Mesendoderm (in vitro differentiated cells): ENCODE measurements around the gene PHF19. TPM values are rescaled to one million over a fixed set of nuclear protein-coding genes. Genes with fewer than 3 reads are reported as not detected.

ENCODE experiments used
- DNase-seq: peaks from one replicate; pipeline ENCODE4 v3.0.0; 2013
- H2AK5ac ChIP-seq: 2 replicates; pipeline ENCODE4 v1.6.1; 2013; ENCODE audit warnings: low read length, inconsistent platforms
- H2BK120ac ChIP-seq: 2 replicates; pipeline ENCODE4 v1.6.1; 2013; ENCODE audit warnings: low read depth, mild to moderate bottlenecking, low read length, moderate library complexity, mixed read lengths
- H2BK15ac ChIP-seq: replicated peaks from 2 replicates; pipeline ENCODE4 v1.6.1; 2013; ENCODE audit warnings: low read depth, mild to moderate bottlenecking, moderate library complexity
- H2BK5ac ChIP-seq: 2 replicates; pipeline ENCODE4 v1.6.1; 2013; ENCODE audit warnings: low read length, inconsistent platforms
- H3K18ac ChIP-seq: 2 replicates; pipeline ENCODE4 v1.6.1; 2013; ENCODE audit warnings: mild to moderate bottlenecking, low read length, mixed read lengths
- H3K23ac ChIP-seq: one replicate; pipeline ENCODE4 v1.6.1; 2013; ENCODE audit warnings: low read length
- H3K27ac ChIP-seq: 2 replicates; pipeline ENCODE4 v1.5.1; 2013; ENCODE audit warnings: low read depth, mild to moderate bottlenecking, inconsistent platforms, low read length, moderate library complexity
- H3K27me3 ChIP-seq: 2 replicates; pipeline ENCODE4 v1.6.1; 2013; ENCODE audit warnings: low read length, control low read depth, mild to moderate bottlenecking, inconsistent platforms; ENCODE audit not compliant: insufficient read depth, poor library complexity
- H3K36me3 ChIP-seq: 2 replicates; pipeline ENCODE4 v1.6.1; 2013; ENCODE audit warnings: low read length, inconsistent platforms; ENCODE audit not compliant: control insufficient read depth, insufficient read depth
- H3K4ac ChIP-seq: one replicate; pipeline ENCODE4 v1.6.1; 2013; ENCODE audit warnings: low read depth, mild to moderate bottlenecking, low read length, moderate library complexity
- H3K4me1 ChIP-seq: 2 replicates; pipeline ENCODE4 v1.6.1; 2013; ENCODE audit warnings: low read depth, low read length, inconsistent platforms; ENCODE audit not compliant: control insufficient read depth
- H3K4me2 ChIP-seq: 2 replicates; pipeline ENCODE4 v1.6.1; 2013; ENCODE audit warnings: low read length
- H3K4me3 ChIP-seq: 2 replicates; pipeline ENCODE4 v1.5.1; 2013; ENCODE audit warnings: mild to moderate bottlenecking, low read length
- H3K56ac ChIP-seq: one replicate; pipeline ENCODE4 v1.6.1; 2013; ENCODE audit warnings: low read length
- H3K79me1 ChIP-seq: 2 replicates; pipeline ENCODE4 v1.6.1; 2013; ENCODE audit warnings: low read length, inconsistent platforms
- H3K79me2 ChIP-seq: 2 replicates; pipeline ENCODE4 v1.6.1; 2013; ENCODE audit warnings: mild to moderate bottlenecking, low read length; ENCODE audit not compliant: control insufficient read depth, insufficient read depth
- H3K9ac ChIP-seq: 2 replicates; pipeline ENCODE4 v1.6.1; 2013; ENCODE audit warnings: low read length, inconsistent platforms
- H4K5ac ChIP-seq: one replicate; pipeline ENCODE4 v1.6.1; 2013; ENCODE audit warnings: low read length
- H4K8ac ChIP-seq: one replicate; pipeline ENCODE4 v1.6.1; 2013; ENCODE audit warnings: low read depth, mild to moderate bottlenecking, control low read depth, low read length, moderate library complexity
- WGBS: extraction: QIAGEN DNeasy Blood & Tissue Kit; methylation state at CpG from one replicate; pipeline ENCODE4 v1.1.7; 2013; ENCODE audit warnings: low lambda C conversion rate, missing lambda C conversion rate; ENCODE audit not compliant: insufficient coverage; ENCODE audit errors: extremely low coverage; 5-methylcytosine and 5-hydroxymethylcytosine counted together
- polyA plus RNA-seq, 2 experiments: library from polyadenylated mRNA; stranded (reverse); fragments of 200-250 nt; gene quantifications; one replicate each; pipeline ENCODE4 v1.2.3, GENCODE V29; 2013

The PHF19 gene
- polyA plus RNA-seq (2013, experiment 1 of 2) = 11.6 TPM
- 12.8 TPM for polyA plus RNA-seq (2013, experiment 2 of 2)

DNA sequence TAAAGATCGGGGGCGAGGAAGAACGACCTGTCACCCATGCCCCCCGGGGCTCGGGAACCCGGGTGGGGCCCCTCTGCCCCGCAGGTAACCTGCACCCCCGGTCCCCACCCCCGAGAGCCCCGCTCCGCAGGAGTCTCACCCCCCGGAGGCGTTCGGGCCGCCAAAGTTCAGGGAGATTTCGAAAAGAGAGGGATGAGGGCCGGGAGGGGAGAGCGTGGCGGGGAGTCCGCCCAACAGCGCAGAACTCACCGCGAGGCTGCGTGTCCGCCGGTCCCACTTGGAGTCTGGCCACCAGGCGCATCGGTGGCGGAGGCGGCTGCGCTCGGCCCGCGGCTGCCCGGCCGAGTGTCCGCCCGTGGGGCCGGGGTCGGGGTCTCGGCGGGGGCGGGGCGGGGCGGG is at the start of gene PHF19:
Gene PHF19, minus strand, starts transcription at position 347 of the 399 bp plus-strand sequence. CDS start 2,447 bp downstream, outside the sequence.
- Histone ChIP-seq H3K79me1 (no peaks in the 10 kb centered on the region), H3K27me3 (peaks cover 2% of the 10 kb centered on the region), H3K36me3 (no peaks in the 10 kb centered on the region), H3K23ac (peak within 1 kb of the TSS; percentile 99), H3K9ac (peak within 1 kb of the TSS; percentile 73), H2BK15ac (no peak within 1 kb of the TSS), H2AK5ac (no peak within 1 kb of the TSS), H3K4me2 (peak within 1 kb of the TSS; percentile 61), H2BK120ac (no peak within 1 kb of the TSS), H3K4ac (peak within 1 kb of the TSS; percentile 64), H4K8ac (no peak within 1 kb of the TSS), H3K79me2 (no peaks in the 10 kb centered on the region), H3K56ac (peak within 1 kb of the TSS; percentile 90), H3K4me3 (peak within 1 kb of the TSS; percentile 38), H4K5ac (peak within 1 kb of the TSS; percentile 79), H3K27ac (peak within 1 kb of the TSS; percentile 45), H3K4me1 (peaks cover 9% of the 10 kb centered on the region), H3K18ac (peak within 1 kb of the TSS; percentile 88), H2BK5ac (no peak within 1 kb of the TSS)
- WGBS = no CpG with 5 or more reads among the region's 45 CpGs
- no peak for DNase-seq

DNA sequence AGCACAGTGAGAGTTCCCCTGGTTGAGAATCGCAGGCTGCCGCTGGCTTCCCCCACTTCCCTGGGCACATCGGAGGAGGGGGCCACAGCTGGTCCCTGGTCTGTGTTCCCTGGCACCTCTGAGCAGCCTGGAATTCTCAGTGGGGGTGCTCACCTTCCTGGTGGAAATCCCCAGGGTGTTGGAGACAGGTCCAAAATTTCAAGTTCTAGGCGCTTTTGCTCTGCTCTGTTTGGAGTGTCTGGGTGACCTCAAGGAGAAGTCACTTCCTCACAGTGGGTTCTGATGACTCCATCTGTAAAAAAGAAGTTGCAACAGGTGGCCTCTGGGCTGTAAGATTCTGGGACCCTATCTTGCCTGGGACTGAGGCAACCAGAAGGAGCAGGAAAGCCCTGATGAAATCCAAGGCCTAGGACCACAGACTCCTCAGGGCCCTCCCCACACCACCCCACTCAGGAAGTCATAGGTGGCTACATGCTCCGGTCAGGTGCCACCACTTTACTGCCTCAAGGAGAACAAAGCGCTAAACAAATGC is 49.5 kb upstream of the PHF19 start, which contains the start of gene TRAF1:
Gene TRAF1, minus strand, starts transcription at position 400 of the 532 bp plus-strand sequence. CDS start 721 bp downstream, outside the sequence.
- H3K36me3 ChIP-seq = no peaks in the 10 kb centered on the region
- H3K79me1 ChIP-seq = no peaks in the 10 kb centered on the region
- no peak within 1 kb of the TSS for H3K56ac ChIP-seq
- no peaks in the 10 kb centered on the region for H3K4me1 ChIP-seq
- no peak for DNase-seq
- WGBS = no CpG with 5 or more reads among the region's 6 CpGs
- no peak within 1 kb of the TSS for H3K18ac ChIP-seq
- no peaks in the 10 kb centered on the region for H3K79me2 ChIP-seq
- no peak within 1 kb of the TSS for H2BK15ac ChIP-seq
- H3K4me2 ChIP-seq = no peak within 1 kb of the TSS
- H3K23ac ChIP-seq = no peak within 1 kb of the TSS
- H2BK5ac ChIP-seq = no peak within 1 kb of the TSS
- no peak within 1 kb of the TSS for H3K9ac ChIP-seq
- no peak within 1 kb of the TSS for H3K4me3 ChIP-seq
- H4K5ac ChIP-seq = no peak within 1 kb of the TSS
- no peaks in the 10 kb centered on the region for H3K27me3 ChIP-seq
- no peak within 1 kb of the TSS for H3K4ac ChIP-seq
- no peak within 1 kb of the TSS for H2BK120ac ChIP-seq
- H4K8ac ChIP-seq = no peak within 1 kb of the TSS
- H3K27ac ChIP-seq = no peak within 1 kb of the TSS
- no peak within 1 kb of the TSS for H2AK5ac ChIP-seq

DNA sequence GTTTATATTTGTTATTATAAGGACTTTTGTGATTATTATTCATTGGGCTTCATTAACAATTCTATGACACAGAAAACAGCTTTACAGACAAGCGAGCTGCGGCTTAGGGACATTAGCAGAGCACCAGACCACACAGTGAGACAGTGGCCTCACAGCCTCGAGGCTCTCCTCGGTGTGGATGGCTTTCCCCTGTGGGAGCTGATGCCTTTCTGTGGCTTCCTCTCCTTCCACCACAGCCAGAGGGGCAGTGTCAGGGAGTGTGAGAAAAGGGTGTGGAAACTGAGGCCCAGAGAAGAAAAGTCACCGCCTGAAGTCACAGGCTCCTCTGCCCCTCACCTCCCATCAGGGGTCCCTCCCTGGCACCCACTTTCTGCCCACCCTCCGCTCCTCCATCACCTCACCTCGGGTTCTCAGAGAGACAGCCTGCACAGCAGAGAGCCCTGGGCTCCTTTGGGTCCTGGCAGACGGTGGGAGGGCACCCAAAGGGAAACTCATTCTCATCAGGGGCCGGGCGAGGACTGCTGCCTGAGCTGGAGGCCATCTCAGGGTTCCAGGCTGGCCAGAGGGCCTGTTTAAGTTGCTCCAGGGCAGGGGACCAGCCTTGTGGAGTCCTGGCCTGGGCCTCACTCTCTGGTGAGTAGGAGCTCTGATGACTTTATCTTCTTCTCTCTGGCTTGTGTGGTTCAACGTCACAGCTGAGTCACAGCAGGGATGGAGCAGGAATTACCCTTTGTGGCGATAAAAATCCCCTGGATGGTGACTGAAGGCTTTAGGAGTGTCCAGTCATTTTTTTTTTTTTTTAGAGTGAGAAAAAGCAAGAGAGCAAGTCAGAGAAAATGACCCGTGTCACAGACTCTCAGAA is 48.8 kb upstream of the PHF19 start:
- H3K18ac ChIP-seq = no peak overlapping the region
- H2BK15ac ChIP-seq = no peak overlapping the region
- H2BK120ac ChIP-seq = no peak overlapping the region
- no peak for DNase-seq
- H3K4me1 ChIP-seq = no peaks in the 10 kb centered on the region
- no peak overlapping the region for H3K4me3 ChIP-seq
- WGBS = no CpG with 5 or more reads among the region's 13 CpGs
- H3K4me2 ChIP-seq = no peak overlapping the region
- H3K23ac ChIP-seq = no peak overlapping the region
- no peak overlapping the region for H2AK5ac ChIP-seq
- H3K36me3 ChIP-seq = no peaks in the 10 kb centered on the region
- no peaks in the 10 kb centered on the region for H3K27me3 ChIP-seq
- no peak overlapping the region for H3K56ac ChIP-seq
- no peak overlapping the region for H4K5ac ChIP-seq
- no peak overlapping the region for H4K8ac ChIP-seq
- no peak overlapping the region for H3K4ac ChIP-seq
- H3K27ac ChIP-seq = no peak overlapping the region
- no peak overlapping the region for H2BK5ac ChIP-seq
- no peaks in the 10 kb centered on the region for H3K79me1 ChIP-seq
- H3K79me2 ChIP-seq = no peaks in the 10 kb centered on the region
- no peak overlapping the region for H3K9ac ChIP-seq

DNA sequence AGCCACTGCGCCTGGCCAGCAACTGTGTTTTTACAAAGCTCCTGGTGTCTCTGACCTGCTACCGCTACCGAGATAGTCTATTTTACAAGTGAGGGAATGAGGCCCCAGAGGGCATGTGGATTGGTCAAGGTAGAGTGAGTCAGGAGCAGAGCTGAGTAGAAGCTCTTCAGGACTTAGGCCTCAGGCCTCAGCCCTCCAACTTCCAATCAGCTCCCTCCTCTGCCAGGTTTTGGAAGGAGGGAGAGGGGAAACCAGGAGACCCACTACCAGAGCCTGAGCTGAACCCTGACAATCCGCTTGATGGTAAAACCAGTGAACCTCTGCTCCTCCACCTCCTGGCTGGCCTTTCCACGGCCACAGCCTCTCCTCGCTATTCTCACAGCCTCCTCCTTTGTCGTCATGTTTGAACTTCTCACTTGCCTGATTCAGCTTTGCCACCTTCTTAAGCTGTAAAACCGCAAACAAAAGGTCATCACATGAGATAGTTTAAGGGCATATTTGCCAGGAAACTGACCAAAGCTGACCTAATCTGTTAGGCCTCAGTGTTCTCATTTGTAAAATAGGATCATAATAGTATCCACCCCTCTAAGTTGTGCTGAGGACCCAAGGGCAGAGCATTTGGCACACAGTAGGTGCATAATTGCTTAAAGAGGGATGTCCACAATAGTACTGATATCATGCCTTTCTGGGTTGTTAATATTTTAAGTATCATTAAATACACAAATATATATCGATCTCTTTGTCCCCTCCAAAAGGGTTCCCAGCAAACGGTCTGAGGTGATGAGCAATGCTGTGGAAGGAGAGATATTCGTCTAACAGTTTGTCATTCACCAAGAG is 47.9 kb upstream of the PHF19 start:
- no peak for DNase-seq
- Histone ChIP-seq H2BK120ac (no peak overlapping the region), H2AK5ac (no peak overlapping the region), H4K5ac (no peak overlapping the region), H3K79me1 (no peaks in the 10 kb centered on the region), H3K36me3 (no peaks in the 10 kb centered on the region), H3K79me2 (no peaks in the 10 kb centered on the region), H4K8ac (no peak overlapping the region), H3K18ac (no peak overlapping the region), H3K4me1 (peaks cover 4% of the 10 kb centered on the region), H3K56ac (peak overlapping the region; percentile 5), H2BK15ac (no peak overlapping the region), H3K4me3 (no peak overlapping the region), H3K23ac (no peak overlapping the region), H3K27me3 (no peaks in the 10 kb centered on the region), H2BK5ac (no peak overlapping the region), H3K4me2 (no peak overlapping the region), H3K9ac (no peak overlapping the region), H3K4ac (no peak overlapping the region), H3K27ac (no peak overlapping the region)
- WGBS = no CpG with 5 or more reads among the region's 11 CpGs

DNA sequence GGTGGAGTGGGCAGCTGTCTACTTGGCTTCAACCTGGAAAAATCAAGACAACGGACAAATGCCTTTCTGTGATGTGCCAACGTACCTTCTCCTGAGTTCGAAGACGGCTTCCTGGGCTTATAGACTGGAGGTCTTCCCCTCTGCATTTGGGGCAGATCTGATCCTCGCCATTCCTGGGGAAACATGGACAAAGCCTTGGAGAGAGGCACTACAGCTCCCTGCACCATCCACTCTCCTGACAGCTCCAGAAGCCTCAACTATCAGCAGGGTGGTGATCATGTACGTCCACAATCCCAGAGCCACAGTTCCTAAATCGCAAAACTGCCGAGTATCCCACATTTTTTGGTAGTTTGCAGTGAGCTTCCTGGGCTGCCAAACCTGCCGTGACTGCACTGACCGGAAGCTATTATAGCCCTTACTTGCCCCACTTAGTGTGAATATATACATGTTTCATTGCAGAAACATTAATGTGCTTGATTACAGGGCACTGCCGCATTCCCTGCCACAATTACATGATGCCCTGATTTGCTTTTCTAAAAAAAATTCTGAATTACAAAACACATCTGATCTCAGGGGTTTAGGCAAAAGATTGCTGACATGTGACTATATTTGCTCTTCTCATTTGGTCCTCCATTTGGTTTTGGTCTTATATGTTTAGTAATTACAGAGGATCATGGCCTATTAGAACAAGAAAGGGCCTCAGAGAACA is 46.8 kb upstream of the PHF19 start:
- Histone ChIP-seq H3K36me3 (no peaks in the 10 kb centered on the region), H3K9ac (no peak overlapping the region), H3K18ac (no peak overlapping the region), H3K27me3 (no peaks in the 10 kb centered on the region), H2AK5ac (no peak overlapping the region), H3K23ac (no peak overlapping the region), H3K27ac (no peak overlapping the region), H3K4me2 (no peak overlapping the region), H2BK15ac (no peak overlapping the region), H4K5ac (no peak overlapping the region), H2BK5ac (no peak overlapping the region), H3K79me2 (no peaks in the 10 kb centered on the region), H4K8ac (no peak overlapping the region), H3K79me1 (no peaks in the 10 kb centered on the region), H3K56ac (no peak overlapping the region), H2BK120ac (no peak overlapping the region), H3K4ac (no peak overlapping the region), H3K4me1 (peaks cover 4% of the 10 kb centered on the region), H3K4me3 (no peak overlapping the region)
- no CpG with 5 or more reads among the region's 11 CpGs for WGBS
- no peak for DNase-seq
